GM12874 (cell line): Measurements from ENCODE around the gene SEC16A.

Experiments
- TF ChIP-seq, protein P1 (sequence below): IDR thresholded peaks from 2 replicates; pipeline ENCODE4 v1.5.1; 2011; ENCODE audit warnings: low read depth, mild to moderate bottlenecking, control low read depth, low read length, moderate library complexity; ENCODE audit not compliant: insufficient read depth

The SEC16A gene

DNA sequence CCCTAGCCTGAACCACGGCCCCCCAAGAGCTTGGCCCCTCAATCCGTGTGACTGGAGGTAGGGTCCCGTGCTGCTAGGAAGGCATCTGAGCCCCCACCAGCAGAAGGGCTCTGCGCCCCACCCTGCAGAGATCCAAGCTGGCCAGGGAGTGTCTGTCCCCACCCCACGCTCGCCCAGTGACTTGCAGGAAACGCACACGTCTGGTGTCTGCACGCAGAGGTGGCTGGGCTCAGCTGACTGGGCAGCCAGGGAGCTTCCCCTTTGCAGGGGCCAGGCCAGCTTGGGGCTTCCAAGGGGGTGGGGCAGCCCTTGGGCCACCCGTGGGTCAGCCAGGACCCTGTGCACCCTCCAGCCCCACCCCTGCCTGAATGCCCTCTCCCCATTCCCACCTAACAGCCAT lies 38.7 kb upstream of the SEC16A start:
- TF ChIP-seq, protein P1, sequence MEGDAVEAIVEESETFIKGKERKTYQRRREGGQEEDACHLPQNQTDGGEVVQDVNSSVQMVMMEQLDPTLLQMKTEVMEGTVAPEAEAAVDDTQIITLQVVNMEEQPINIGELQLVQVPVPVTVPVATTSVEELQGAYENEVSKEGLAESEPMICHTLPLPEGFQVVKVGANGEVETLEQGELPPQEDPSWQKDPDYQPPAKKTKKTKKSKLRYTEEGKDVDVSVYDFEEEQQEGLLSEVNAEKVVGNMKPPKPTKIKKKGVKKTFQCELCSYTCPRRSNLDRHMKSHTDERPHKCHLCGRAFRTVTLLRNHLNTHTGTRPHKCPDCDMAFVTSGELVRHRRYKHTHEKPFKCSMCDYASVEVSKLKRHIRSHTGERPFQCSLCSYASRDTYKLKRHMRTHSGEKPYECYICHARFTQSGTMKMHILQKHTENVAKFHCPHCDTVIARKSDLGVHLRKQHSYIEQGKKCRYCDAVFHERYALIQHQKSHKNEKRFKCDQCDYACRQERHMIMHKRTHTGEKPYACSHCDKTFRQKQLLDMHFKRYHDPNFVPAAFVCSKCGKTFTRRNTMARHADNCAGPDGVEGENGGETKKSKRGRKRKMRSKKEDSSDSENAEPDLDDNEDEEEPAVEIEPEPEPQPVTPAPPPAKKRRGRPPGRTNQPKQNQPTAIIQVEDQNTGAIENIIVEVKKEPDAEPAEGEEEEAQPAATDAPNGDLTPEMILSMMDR, result no peak

DNA sequence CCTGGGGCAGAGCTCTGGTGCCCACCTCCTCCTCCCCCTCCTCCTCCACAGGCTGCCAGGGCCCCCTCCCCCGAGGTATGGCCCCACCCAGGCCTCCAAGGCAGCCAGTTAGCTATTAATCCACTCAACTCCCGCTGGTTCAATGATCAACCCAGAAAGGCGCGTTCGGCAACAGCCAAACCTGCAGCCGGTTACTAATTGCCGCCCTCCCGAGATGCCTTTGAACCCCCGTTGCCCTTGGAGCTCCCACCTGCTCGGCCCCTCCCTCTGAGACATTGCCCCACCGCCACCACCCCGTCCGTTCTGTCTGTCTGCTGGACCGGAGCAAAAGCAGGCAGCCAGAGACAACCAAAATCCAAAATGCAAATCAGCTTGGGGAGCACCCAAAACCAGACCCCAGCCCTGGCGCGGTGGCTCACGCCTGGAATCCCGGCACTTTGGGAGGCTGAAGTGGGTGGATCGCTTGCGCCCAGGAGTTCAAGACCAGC lies 37.3 kb upstream of the SEC16A start:
- TF ChIP-seq, protein P1, result no peak

DNA sequence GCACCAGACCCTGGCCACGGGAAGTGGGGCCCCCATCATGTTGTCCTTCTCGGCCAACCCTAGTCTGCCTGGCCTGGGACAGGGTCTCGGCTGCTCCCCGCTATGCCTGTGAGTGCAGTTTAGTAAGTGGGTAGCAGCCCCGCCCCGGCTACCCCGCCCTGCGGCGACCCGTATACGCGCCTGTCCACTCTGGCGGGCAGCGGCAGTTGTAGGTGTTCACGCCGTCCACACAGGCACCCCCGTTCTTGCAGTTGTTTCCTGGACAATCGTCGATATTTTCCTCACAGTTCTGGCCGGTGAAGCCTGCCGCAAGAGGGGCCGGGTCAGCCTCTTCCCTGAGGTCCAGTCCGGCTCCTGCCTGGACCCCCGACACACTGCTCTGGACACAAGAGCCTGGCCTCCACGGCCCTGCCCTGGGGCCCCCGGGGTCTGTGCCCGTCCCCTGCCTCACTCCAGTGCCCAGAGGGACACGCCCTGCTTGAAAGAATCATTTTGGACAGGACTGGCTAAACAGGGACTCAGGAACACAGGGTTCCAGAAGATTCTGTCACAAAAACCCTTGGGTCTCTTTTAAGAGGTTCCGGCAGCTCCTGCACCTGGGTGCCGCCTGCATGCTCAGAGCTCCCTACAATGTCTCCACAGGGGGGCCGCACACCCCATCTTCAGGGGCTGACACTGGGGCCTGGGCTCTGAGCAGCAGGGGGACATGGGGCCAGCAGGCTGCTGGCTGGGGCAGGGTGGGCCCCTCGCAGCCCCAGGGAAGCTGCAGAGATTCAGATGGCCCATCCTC lies 36.6 kb upstream of the SEC16A start:
- TF ChIP-seq, protein P1, result no peak

DNA sequence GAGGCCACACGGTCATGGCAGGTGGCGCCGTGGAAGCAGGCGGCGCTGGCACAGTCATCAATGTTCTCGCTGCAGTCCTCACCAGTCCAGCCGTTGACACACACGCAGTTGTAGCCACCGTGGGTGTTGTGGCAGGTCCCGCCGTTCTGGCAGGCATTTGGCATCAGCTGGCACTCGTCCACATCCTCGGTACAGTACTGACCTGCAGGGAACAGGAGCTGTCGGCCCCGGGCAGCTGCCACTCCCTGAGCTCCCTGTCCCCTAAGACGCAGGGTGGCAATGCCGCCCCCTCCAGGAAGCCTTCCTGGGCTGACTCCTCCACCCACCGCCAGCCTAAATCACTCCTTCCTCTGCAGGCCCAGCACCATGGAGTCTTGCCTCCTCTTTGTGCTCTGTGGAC lies 35.8 kb upstream of the SEC16A start:
- TF ChIP-seq, protein P1, result no peak

DNA sequence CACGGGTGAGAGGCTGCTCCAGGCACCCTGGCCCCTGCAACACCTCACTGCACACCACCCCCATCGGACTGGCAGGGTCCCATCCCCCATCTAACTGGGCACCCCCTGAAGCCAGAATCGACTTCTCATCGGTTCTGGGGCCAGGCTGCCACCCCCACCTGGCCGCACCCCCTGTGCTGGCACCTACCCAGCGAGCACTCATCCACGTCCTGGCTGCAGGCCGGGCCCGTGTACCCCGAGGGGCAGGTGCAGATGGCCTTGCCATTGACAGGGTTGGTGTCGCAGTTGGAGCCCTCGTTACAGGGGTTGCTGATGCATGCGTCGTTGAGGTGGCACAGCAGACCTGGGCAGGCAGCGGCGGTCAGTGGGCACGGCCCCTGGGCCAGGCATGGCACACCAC lies 35.1 kb upstream of the SEC16A start:
- TF ChIP-seq, protein P1, result no peak

DNA sequence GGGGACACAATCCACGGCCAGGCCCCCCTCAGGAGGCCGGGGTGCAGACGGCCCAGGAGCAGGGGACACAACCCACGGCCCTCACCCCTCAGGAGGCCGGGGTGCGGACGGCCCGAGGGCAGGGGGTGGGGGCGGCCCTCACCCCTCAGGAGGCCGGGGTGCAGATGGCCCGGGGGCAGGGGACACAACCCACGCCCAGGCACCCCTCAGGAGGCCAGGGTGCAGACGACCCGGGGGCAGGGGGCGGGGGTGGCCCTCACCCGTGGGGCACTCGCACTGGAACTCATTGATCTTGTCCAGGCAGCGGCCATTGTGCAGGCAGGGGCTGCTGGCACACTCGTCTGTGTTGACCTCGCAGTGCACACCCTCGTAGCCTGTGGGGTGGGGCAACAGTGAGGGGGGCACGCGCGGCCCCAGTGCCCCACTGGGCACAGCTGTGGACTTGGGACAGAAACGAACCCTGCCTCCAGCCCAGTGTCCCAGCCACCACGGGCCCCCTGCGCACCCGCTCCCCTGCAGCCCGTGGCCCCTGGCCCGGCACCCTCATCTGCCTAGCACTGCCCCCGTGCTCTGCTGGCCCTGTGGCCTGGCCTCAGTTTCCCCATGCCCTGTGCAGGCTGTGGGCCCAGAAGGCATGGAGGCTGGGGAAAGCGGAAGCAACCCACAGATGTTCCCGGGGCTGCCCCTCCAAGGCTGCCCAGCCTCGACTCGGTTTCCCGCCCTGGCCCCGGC lies 34.3 kb upstream of the SEC16A start:
- TF ChIP-seq, protein P1, result no peak

DNA sequence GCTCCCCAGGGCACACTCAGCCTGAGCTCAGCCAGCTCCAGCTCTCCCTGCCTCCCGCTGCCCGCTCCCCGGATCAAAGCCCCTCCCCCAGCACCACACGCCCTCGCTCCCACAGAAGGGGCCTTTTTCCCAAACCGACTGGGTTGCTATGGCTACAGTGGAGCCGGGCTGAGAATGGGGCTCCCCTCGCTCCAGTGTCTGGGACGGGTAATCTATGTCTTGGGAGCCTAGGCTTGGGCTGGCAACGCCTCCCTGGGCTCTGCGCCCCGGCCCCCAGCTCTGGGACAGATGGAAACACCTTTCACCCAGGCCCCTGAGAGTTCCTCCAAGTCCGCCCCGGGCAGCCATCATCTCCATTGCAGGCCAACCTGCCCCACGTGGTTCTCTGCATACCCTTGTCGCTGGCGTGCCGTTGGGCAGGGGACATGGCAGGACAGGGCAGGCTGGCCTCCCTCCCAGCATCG lies 33.4 kb upstream of the SEC16A start:
- TF ChIP-seq, protein P1, result no peak
